ENCODE results near the gene TIMM10.
A peak's percentile ranks its signal among the peaks of the same experiment; 100 is the strongest.

TIMM10 gene

GRCh38 chr11:57481315-57481714 is 49.2 kb downstream of the TIMM10 start:
- no peaks in the 10 kb centered on the region for H3K9me3 Mint-ChIP-seq
- ATAC-seq (replicated peaks) (no peak), DNase-seq (no peak)
- no peak overlapping the region for H3K27ac Mint-ChIP-seq
- peaks cover 10% of the 10 kb centered on the region for H3K36me3 Mint-ChIP-seq (ENCODE audit: insufficient read depth)
- peaks cover 0 to 31% of the 10 kb centered on the region in 2 donors for H3K27me3 Mint-ChIP-seq
- no peak overlapping the region for H3K4me3 Mint-ChIP-seq
- H3K4me1 Mint-ChIP-seq (ENCODE audit: low read depth in 2 of 2) = peaks cover 13 to 24% of the 10 kb centered on the region in 2 donors

DNA sequence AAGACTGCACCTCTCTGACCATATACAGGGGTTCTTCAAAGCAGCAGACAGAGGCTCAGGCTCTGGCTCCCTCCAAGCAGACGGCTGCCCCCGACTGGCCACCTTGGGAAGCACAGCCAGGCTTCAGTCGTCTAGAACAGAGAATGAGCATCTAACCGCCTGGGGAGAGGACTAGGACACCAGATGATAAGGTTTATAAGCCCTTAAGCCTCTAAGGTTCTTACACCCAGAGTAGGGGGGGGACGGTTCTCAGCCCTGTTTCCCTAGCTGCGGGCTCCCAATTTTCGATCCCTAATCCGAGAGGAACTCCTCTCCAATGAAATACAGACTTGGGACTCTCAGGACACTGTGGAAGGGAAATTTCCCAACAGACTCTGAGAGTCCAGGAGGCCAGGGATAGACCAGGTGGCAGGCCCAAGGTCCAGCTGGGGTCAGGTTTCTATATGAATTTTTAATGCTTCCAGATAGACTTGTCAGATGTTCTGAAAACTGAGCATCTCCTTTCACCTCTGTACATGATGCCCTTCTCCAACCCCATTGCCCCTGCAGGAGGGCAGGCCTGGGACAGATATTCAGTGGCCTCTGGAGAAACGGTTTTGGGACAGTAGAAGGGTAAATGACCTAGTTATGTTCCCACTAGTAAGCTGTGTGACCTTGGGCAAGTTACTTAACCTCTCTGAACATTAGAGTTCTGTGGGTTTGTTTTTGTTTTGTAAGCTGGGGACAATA is 50.0 kb downstream of the TIMM10 start:
- H3K27me3 Mint-ChIP-seq = peaks cover 0 to 26% of the 10 kb centered on the region in 2 donors
- no peak overlapping the region for H3K4me3 Mint-ChIP-seq
- H3K36me3 Mint-ChIP-seq (ENCODE audit: insufficient read depth) = peaks cover 10% of the 10 kb centered on the region
- ATAC-seq (replicated peaks) (peak; percentile 54), DNase-seq (peak; percentile 64 to 76 (median 66))
- no peaks in the 10 kb centered on the region for H3K9me3 Mint-ChIP-seq
- H3K4me1 Mint-ChIP-seq (ENCODE audit: low read depth in 2 of 2) = peaks cover 18 to 32% of the 10 kb centered on the region in 2 donors
- H3K27ac Mint-ChIP-seq = peak overlapping the region in 1 of 2 donors; percentile 6

- Mint-ChIP-seq H3K36me3 (ENCODE audit: insufficient read depth) (peaks cover 7% of the 10 kb centered on the region), H3K9me3 (no peaks in the 10 kb centered on the region), H3K27ac (peak overlapping the region in 1 of 2 donors; percentile 6), H3K4me3 (no peak overlapping the region), H3K4me1 (ENCODE audit: low read depth in 2 of 2) (peaks cover 19 to 33% of the 10 kb centered on the region in 2 donors), H3K27me3 (peaks cover 0 to 19% of the 10 kb centered on the region in 2 donors)
- ATAC-seq (replicated peaks) (no peak), DNase-seq (no peak)
Measured at GRCh38 chr11:57479911-57480310, 50.6 kb downstream of the TIMM10 start.

- peak overlapping the region in 1 of 2 donors; percentile 16 for H3K27ac Mint-ChIP-seq
- peaks cover 0 to 14% of the 10 kb centered on the region in 2 donors for H3K27me3 Mint-ChIP-seq
- DNase-seq = no peak
- no peak overlapping the region for H3K4me3 Mint-ChIP-seq
- ATAC-seq (replicated peaks) = no peak
- peaks cover 20 to 35% of the 10 kb centered on the region in 2 donors for H3K4me1 Mint-ChIP-seq (ENCODE audit: low read depth in 2 of 2)
- H3K36me3 Mint-ChIP-seq (ENCODE audit: insufficient read depth) = peaks cover 5% of the 10 kb centered on the region
- H3K9me3 Mint-ChIP-seq = no peaks in the 10 kb centered on the region
Measured at GRCh38 chr11:57479021-57479663, 51.4 kb downstream of the TIMM10 start.
